Raji (cell line): ENCODE measurements around the gene NT5DC1.

Experiments used
- POLR2A ChIP-seq: IDR thresholded peaks from 2 replicates; pipeline ENCODE4 v1.6.1; 2011; ENCODE audit warnings: low read depth, low read length, control low read depth; ENCODE audit not compliant: insufficient read depth

The NT5DC1 gene

DNA sequence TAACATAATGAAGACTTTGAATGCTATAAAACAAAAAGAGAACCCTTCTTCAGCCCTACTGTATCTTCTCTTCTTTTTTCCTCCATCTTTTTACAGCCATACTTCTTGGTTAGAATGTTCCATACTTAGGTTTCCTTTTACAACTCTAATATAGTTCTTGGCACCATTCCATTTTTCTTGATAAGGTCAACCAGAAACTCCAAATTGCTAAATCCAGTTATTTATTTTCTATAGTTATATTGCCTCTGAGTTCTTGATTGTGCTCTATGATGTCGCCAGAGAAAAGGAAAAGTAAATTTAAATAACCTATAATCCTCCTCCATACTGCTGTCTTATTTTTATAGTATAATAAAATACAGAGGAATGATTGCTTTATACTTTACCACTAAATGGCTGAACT lies 52.0 kb downstream of the NT5DC1 start:
- TF ChIP-seq POLR2A: no peak

- no peak for TF ChIP-seq POLR2A
These were observed 54.2 kb downstream of the NT5DC1 start for GRCh38 chr6:116154887-116155286.

GRCh38 chr6:116156405-116157326 lies 56.0 kb downstream of the NT5DC1 start:
- TF ChIP-seq POLR2A: no peak

- TF ChIP-seq POLR2A: no peak
These were observed 56.7 kb downstream of the NT5DC1 start for GRCh38 chr6:116157391-116157790.

DNA sequence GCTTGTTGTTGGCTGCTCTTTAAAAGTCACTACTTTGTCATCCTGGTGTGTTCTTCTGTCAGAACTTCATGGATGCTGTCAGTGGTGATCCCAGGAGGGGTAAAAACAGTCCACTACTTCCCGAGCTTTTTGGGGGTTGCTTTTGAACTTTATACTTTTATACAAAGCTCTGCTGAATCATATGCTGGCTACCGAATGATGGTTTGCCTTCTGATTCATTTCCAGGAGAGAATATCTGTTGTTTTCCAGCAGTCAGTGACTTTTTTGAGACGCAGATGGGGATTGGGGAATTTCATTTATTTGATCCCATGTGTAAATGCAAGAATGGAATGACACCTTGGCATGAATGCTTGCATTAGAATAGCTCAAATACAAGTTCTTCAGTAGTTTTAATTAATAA lies 58.0 kb downstream of the NT5DC1 start:
- no peak for TF ChIP-seq POLR2A

DNA sequence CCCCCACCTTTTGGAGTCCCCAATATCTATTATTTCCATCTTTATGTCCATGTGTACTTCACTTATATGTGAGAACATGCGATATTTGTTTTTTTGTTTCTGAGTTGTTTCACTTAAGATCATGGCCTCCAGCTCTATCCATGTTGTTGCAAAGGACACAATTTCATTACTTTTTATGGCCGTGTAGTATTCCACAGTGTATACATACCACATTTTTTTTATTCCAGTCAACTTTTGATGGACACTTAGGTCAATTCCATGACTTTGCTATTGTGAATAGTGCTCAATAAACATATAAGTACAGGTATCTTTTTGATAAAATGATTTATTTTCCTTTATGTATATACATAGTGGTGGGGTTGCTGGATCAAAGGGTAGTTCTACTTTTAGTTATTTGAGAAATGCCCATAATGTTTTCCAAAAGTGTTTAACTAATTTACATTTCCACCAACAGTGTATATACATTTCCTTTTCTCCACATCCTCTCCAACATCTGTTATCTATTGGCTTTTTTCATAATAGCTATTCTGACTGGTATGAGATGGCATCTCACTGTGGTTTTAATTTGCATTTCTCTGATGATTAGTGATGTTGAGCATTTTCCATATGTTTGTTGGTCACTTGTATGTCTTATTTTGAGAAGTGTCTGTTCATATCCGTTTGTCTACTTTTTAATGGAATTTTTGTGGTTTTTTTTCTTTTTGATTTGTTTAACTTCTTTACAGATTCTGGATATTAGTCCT lies 59.3 kb downstream of the NT5DC1 start:
- TF ChIP-seq POLR2A: no peak

- no peak for TF ChIP-seq POLR2A
These were observed 64.9 kb downstream of the NT5DC1 start for GRCh38 chr6:116165596-116165995.

- no peak for TF ChIP-seq POLR2A
These were observed 65.7 kb downstream of the NT5DC1 start for GRCh38 chr6:116166369-116166768.

GRCh38 chr6:116168148-116168547 lies 67.5 kb downstream of the NT5DC1 start:
- no peak for TF ChIP-seq POLR2A

DNA sequence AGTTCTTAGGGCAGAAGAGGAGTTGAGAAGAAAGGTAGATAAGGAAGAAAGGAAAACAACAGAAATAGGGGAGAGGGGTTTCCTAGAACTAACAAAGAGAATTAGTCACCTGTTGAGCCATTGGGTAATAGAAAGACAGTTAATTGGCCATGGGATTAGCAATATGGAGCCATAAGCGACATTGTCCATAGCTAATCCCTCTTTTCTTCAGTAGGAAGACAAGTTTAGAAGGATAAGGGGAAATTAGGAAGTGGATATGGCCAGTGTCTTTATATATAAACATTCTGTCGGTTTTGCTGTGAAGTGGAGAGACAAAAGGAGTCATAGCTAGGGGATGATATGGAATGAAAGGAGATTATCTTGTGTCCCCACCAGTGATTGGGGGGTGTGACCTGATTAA lies 69.2 kb downstream of the NT5DC1 start:
- no peak for TF ChIP-seq POLR2A

DNA sequence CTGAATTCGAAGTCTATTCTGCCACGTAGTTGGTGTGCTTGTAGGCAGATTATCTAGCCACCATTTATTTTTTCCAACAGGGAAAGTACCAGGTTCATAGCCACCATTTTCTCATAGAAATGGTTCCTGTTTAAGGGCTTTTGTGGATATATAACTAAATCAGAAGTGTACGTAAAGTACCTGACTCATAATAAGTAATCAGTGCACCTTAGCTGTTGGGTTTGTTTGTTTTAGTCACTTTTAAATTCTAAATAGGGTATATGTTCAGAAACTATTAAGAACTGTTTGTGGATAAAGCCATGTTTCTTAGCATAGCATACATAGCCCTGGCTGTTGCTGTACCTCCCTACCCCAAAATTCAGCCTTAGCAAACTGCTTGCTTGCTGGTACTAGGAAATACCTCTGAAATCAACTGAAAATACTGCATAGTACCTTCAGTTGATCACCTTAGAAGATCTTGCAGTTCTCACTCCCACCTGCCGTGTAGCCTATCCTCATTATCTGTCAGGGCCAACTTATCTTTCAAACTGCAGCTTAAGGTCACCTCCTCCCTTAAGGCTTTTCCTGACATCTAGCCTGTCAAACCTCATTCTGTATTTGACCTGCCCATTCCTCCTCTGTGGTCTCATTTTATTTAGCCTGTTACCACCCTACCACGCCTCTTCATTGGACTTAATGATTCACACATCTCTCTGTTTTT lies 69.9 kb downstream of the NT5DC1 start:
- TF ChIP-seq POLR2A: no peak

GRCh38 chr6:116173928-116174327 lies 73.3 kb downstream of the NT5DC1 start:
- no peak for TF ChIP-seq POLR2A

GRCh38 chr6:116175344-116175743 lies 74.7 kb downstream of the NT5DC1 start:
- TF ChIP-seq POLR2A: no peak

- no peak for TF ChIP-seq POLR2A
These were observed 75.9 kb downstream of the NT5DC1 start for GRCh38 chr6:116176596-116176995.

DNA sequence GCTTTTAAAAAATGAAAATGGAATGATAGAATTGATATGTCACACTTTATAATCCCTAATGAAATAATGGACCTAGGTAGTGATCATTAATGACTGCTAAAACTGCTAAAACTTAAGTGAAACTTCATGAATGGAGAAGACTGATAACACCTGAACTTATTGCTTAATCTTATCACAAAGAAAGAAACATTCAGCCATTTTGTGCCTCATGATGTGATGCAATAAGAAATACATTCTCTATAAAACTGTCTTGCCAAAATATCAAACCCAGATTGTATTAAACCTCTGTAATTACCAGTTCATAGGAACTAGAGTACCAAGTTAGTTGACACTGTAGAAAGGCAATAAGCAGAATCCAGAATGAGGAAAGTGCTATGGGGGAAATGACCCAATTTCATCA lies 79.7 kb downstream of the NT5DC1 start:
- no peak for TF ChIP-seq POLR2A
